Cerebellar cortex (tissue), 1 donor: Measurements from ENCODE around the gene PHKB.
"Not testable (repeated sequence)": the region's sequence is repeated elsewhere in the genome, so short reads cannot be mapped to it uniquely, and the experiment has no call there.

Experiments
- DNase-seq: peaks from one replicate; pipeline ENCODE4 v3.0.0-alpha.2; 2015; ENCODE audit warnings: low spot score

Gene PHKB

GRCh38 chr16:47626246-47626645 lies 165.1 kb downstream of the PHKB start:
- no peak for DNase-seq

DNA sequence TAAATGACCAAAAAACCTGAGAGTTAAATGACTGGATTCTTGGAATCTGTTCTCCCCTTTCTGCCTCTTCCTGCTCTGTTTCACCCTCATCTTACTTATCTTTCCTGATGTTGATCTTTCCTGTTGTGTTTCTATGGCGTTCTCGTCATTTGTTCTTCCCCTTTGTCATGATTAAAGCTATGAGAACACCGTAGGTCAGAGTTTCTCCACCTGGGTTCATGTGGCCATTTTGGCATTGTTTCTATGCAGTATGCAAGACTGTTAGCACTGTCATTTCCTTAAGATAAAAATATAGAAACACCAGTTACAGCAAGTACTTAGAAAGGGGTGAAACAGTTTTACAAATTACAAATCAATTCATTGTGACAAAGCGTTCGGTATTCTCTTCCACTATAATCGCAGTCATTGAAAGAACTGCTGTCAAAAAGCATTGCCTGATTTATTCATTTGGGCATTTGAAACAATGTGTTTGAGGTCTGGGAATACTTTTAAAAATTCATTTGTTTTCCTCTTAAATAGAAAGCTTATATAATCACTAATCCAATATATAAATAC lies 166.0 kb downstream of the PHKB start:
- DNase-seq, result no peak

GRCh38 chr16:47627721-47628120 lies 166.6 kb downstream of the PHKB start:
- DNase-seq, result no peak

GRCh38 chr16:47631131-47631530 lies 170.0 kb downstream of the PHKB start:
- DNase-seq, result no peak

- DNase-seq, result no peak
These were observed 173.0 kb downstream of the PHKB start for GRCh38 chr16:47634126-47634525.

- no peak for DNase-seq
These were observed 173.6 kb downstream of the PHKB start for GRCh38 chr16:47634727-47635126.

- DNase-seq, result no peak
These were observed 175.5 kb downstream of the PHKB start for GRCh38 chr16:47636501-47637099.

GRCh38 chr16:47638175-47638574 lies 177.0 kb downstream of the PHKB start:
- DNase-seq, result no peak

DNA sequence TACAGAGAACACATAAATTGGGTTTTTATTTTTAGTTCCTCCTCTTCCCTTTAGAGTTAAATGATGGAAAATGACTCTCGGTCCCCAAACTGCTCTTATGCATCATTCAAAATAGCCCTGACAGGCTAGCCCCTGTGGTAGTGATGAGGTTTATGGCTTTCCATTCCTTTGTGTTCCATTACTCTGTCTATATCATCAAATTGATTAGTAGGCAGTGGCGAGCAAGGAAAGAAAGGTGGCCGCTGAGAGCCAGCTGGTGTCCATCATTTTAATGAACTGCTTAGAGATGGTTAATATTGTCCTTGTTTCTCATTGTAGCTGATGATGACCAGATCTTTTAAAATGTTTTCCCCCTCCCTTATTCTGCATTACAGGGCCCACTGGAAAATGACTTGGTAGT lies 179.5 kb downstream of the PHKB start:
- no peak for DNase-seq

GRCh38 chr16:47643323-47644000 lies 182.3 kb downstream of the PHKB start:
- DNase-seq, result no peak

GRCh38 chr16:47644166-47644565 lies 183.0 kb downstream of the PHKB start:
- no peak for DNase-seq

GRCh38 chr16:47644661-47645060 lies 183.5 kb downstream of the PHKB start:
- DNase-seq, result no peak

- no peak for DNase-seq
These were observed 185.8 kb downstream of the PHKB start for GRCh38 chr16:47646914-47647313.

- no peak for DNase-seq
These were observed 195.9 kb downstream of the PHKB start for GRCh38 chr16:47657032-47657431.

- DNase-seq, result no peak
These were observed 196.8 kb downstream of the PHKB start for GRCh38 chr16:47657977-47658376.

- no peak for DNase-seq
These were observed 199.4 kb downstream of the PHKB start for GRCh38 chr16:47660540-47660939.

- DNase-seq, result no peak
These were observed 203.7 kb downstream of the PHKB start for GRCh38 chr16:47664653-47665325.

DNA sequence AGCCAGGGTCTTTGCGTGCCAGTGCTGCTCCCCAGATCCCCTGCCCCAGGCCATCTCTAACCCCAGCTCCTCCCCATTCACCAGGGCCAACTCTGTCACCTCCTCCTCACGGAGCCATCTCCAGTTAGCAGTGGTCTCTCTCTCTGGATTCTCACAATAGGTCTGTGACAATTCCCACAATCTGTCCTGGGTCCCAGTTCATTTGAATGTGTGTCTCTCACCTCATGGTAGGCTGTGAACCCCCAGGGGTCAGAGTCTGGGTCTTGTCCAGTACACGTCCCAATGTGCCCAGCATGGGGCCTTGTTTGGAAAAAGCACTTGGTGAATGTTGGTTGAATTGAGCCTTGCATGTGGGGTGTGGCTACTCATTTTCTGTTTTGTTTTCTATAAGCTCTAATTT lies 205.3 kb downstream of the PHKB start:
- no peak for DNase-seq

GRCh38 chr16:47667956-47668355 lies 206.8 kb downstream of the PHKB start:
- DNase-seq, result no peak

- no peak for DNase-seq
These were observed 211.3 kb downstream of the PHKB start for GRCh38 chr16:47672475-47672874.

DNA sequence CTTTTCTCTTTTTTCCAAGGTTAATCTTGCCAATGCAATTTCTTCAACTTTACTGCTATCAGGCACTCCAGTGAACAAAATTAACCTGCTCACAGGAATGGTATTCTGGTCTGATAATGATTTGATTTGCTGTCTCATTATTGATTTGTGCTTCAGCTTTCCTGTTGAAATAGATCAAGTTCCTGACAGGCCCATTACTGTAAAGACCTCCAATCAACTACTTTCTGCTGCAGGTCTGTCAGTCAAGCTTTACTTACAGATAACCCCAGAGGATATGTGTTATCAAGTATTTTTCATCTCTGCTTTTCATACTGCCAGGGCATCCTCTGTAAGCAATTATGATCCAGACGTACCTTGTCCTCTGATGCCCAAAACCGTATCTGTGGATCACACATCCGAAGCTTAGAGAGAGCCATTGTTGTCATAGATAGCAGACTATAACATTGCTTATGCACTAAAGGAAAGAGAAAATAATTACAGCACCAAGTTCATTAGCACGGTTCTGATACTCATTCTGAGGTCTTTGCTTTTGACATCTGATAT lies 215.6 kb downstream of the PHKB start:
- DNase-seq, result no peak

DNA sequence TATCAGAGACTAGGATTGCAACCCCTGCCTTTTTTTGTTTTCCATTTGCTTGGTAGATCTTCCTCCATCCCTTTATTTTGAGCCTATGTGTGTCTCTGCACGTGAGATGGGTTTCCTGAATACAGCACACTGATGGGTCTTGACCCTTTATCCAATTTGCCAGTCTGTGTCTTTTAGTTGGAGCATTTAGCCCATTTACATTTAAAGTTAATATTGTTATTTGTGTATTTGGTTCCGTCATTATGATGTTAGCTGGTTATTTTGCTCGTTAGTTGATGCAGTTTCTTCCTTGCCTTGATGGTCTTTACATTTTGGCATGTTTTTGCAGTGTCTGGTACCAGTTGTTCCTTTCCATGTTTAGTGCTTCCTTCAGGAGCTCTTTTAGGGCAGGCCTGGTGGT lies 220.4 kb downstream of the PHKB start:
- not testable (repeated sequence) for DNase-seq

DNA sequence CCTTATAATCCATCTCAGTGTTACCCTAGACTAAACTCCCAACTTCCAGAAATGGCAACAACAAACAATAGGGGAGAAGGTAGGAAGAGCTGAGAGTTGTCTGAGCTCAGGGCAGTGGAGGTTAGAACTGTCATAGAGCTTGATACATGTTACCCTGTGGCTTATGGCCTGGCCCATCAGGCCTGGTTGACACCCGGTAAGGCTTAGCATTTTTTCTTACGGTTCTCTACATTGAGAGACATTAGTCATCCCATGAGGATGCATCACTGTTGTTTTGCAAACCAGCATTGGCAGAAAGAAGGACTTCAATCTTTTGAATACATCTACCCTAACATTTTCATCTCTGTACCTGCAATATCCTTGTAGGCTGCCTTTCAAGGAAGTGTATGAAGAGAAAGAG lies 226.6 kb downstream of the PHKB start:
- no peak for DNase-seq
